ENCODE results near the gene PAQR8.
"Not testable (repeated sequence)": the region's sequence is repeated elsewhere in the genome, so short reads cannot be mapped to it uniquely, and the experiment has no call there.

PAQR8 gene

GRCh38 chr6:52410979-52411378 is 49.0 kb downstream of the PAQR8 start:
- DNase-seq (ENCODE audit: low spot score) = no peak

GRCh38 chr6:52411911-52412310 is 50.0 kb downstream of the PAQR8 start:
- no peak for DNase-seq (ENCODE audit: low spot score)

- no peak for DNase-seq (ENCODE audit: low spot score)
Measured at GRCh38 chr6:52415333-52415732, 53.4 kb downstream of the PAQR8 start.

- no peak for DNase-seq (ENCODE audit: low spot score)
Measured at GRCh38 chr6:52415917-52416628, 54.1 kb downstream of the PAQR8 start.

- DNase-seq (ENCODE audit: low spot score) = peak; percentile 67
Measured at GRCh38 chr6:52416629-52417151, 54.7 kb downstream of the PAQR8 start.

- no peak for DNase-seq (ENCODE audit: low spot score)
Measured at GRCh38 chr6:52417675-52418111, 55.7 kb downstream of the PAQR8 start.

GRCh38 chr6:52418606-52419005 is 56.7 kb downstream of the PAQR8 start:
- DNase-seq (ENCODE audit: low spot score) = no peak

- DNase-seq (ENCODE audit: low spot score) = peak; percentile 97
Measured at GRCh38 chr6:52419809-52420667, 58.1 kb downstream of the PAQR8 start, which contains the start of gene EFHC1. EFHC1 (plus strand) TSS chr6:52420342; CDS start chr6:52420411, 69 bp downstream.

GRCh38 chr6:52420668-52421358 is 58.9 kb downstream of the PAQR8 start:
- DNase-seq (ENCODE audit: low spot score) = peak; percentile 69

GRCh38 chr6:52422156-52422555 is 60.2 kb downstream of the PAQR8 start:
- no peak for DNase-seq (ENCODE audit: low spot score)

- DNase-seq (ENCODE audit: low spot score) = no peak
Measured at GRCh38 chr6:52423448-52423847, 61.5 kb downstream of the PAQR8 start.

- DNase-seq (ENCODE audit: low spot score) = no peak
Measured at GRCh38 chr6:52423971-52424381, 62.0 kb downstream of the PAQR8 start.

- no peak for DNase-seq (ENCODE audit: low spot score)
Measured at GRCh38 chr6:52424513-52424912, 62.6 kb downstream of the PAQR8 start.

- no peak for DNase-seq (ENCODE audit: low spot score)
Measured at GRCh38 chr6:52426667-52427066, 64.7 kb downstream of the PAQR8 start.

- DNase-seq (ENCODE audit: low spot score) = not testable (repeated sequence)
Measured at GRCh38 chr6:52433294-52433693, 71.3 kb downstream of the PAQR8 start.

GRCh38 chr6:52435345-52435744 is 73.4 kb downstream of the PAQR8 start:
- DNase-seq (ENCODE audit: low spot score) = no peak

- no peak for DNase-seq (ENCODE audit: low spot score)
Measured at GRCh38 chr6:52438926-52439325, 77.0 kb downstream of the PAQR8 start.

GRCh38 chr6:52454556-52454955 is 92.6 kb downstream of the PAQR8 start:
- DNase-seq (ENCODE audit: low spot score) = no peak

- DNase-seq (ENCODE audit: low spot score) = no peak
Measured at GRCh38 chr6:52457096-52457495, 95.1 kb downstream of the PAQR8 start.

All from SK-N-DZ (cell line).